ENCODE data around the gene EDEM2.
A peak's percentile ranks its signal among the peaks of the same experiment; 100 is the strongest.
"Not testable (repeated sequence)": the region's sequence is repeated elsewhere in the genome, so short reads cannot be mapped to it uniquely, and the experiment has no call there.

EDEM2 gene, protein sequence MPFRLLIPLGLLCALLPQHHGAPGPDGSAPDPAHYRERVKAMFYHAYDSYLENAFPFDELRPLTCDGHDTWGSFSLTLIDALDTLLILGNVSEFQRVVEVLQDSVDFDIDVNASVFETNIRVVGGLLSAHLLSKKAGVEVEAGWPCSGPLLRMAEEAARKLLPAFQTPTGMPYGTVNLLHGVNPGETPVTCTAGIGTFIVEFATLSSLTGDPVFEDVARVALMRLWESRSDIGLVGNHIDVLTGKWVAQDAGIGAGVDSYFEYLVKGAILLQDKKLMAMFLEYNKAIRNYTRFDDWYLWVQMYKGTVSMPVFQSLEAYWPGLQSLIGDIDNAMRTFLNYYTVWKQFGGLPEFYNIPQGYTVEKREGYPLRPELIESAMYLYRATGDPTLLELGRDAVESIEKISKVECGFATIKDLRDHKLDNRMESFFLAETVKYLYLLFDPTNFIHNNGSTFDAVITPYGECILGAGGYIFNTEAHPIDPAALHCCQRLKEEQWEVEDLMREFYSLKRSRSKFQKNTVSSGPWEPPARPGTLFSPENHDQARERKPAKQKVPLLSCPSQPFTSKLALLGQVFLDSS

GRCh38 chr20:35146920-35147574, at the start of gene EDEM2:
Gene EDEM2 (minus strand): TSS chr20:35147336. CDS start chr20:35147258, 78 bp downstream.
- peak; percentile 87 to 90 for DNase-seq (ENCODE audit: low read depth in 2 of 2)

DNA sequence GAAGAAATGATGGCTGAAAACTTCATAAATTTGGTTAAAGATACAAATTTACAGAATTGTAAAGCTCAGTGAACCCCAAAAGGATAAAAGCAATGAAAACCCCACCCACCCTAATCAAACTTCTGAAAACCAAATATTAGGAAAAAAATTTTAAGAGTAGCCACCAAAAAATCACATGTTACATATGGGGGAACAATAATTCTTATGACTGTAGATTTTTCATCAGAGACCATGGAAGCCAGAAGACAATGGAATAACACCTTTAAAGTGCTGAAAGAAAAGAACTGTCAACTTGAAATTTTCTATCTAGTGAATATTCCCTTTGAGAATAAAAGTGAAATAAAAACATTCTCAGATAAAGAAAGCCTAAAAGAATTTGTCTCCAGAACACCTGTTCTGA, 49.2 kb upstream of the EDEM2 start:
- DNase-seq (ENCODE audit: low read depth in 2 of 2), result no peak

- not testable (repeated sequence) for DNase-seq (ENCODE audit: low read depth in 2 of 2)
These were observed 46.1 kb upstream of the EDEM2 start for GRCh38 chr20:35193031-35193791.

- no peak for DNase-seq (ENCODE audit: low read depth in 2 of 2)
These were observed 45.2 kb upstream of the EDEM2 start for GRCh38 chr20:35192118-35192872.

- DNase-seq (ENCODE audit: low read depth in 2 of 2), result no peak
These were observed 44.4 kb upstream of the EDEM2 start for GRCh38 chr20:35191419-35192117.

DNA sequence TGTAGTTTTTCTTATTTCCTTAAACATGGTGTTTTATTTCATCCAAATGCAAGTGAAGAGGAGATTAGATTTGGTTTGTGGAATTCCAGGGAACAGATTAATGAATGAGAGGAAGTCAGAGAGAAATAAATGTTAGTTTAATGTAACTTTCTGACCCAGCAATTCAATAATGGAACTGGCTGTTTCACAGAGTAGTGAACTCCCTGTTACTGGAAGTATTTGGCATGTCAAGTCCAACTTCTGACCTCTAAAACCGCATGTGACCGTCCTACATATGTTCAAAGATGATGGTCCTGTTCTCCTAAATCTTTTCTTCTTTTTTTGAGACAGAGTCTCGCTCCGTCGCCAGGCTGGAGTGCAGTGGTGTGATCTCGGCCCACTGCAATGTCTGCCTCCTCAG, 43.4 kb upstream of the EDEM2 start:
- no peak for DNase-seq (ENCODE audit: low read depth in 2 of 2)

DNA sequence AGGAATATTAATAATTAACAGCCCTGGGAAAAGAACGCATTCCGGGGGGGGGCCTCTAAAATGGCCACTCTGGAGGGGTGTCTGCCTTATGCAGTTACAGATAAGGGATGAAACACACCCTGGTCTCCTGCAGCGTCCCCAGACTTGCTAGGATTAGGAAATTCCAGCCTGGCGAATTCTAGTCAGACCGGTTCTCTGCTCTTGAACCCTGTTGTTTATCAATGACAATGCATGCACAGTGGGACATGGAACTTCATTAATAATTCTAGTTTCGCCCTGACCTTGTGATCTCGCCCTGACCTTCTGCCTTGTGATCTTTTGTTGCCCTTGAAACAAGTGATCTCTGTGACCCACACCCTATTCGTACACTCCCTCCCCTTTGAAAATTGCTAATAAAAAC, 42.1 kb upstream of the EDEM2 start:
- not testable (repeated sequence) for DNase-seq (ENCODE audit: low read depth in 2 of 2)

- DNase-seq (ENCODE audit: low read depth in 2 of 2), result no peak
These were observed 40.6 kb upstream of the EDEM2 start for GRCh38 chr20:35187584-35188190.

GRCh38 chr20:35186691-35187289, 39.7 kb upstream of the EDEM2 start:
- DNase-seq (ENCODE audit: low read depth in 2 of 2), result not testable (repeated sequence)

DNA sequence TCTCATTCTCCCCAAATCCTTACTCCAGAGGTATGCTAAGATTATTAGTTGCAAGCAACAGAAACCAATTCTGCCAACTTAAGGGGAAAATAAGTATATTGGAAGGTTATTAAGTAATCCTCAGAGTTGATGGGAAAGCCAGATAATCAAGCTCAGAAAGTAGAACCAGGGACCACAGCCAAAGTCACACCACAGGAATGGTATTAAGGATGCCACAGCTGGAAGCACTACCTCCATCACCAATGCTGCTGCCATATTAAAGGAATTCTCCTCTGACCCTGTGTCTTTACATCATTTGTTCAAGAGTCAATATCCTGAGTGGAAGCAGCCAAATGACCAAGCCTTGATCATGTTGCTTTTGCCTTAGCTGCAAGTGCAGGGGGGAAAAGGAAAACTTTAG, 34.6 kb upstream of the EDEM2 start:
- no peak for DNase-seq (ENCODE audit: low read depth in 2 of 2)

DNA sequence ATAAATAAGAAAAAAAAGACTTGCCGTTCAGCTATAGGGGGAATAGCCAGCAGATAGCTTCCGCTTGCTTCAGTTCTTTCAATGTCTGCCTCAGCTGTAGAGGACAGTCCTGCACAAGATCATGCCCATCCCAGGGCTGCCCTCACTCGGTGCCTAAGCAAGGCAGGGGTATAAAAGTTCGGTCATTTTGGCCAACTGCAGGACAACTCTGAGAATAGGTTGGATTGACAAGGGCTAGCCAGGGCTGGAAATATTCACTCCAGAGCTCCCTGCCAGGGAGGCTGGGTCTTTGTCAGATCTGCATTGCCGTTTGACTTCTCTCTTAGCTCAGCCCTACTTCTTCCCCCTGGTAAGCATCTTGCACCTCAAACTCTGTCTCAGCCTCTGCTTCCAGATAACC, 33.1 kb upstream of the EDEM2 start:
- DNase-seq (ENCODE audit: low read depth in 2 of 2), result no peak

GRCh38 chr20:35179292-35180212, 32.4 kb upstream of the EDEM2 start:
- no peak for DNase-seq (ENCODE audit: low read depth in 2 of 2)

DNA sequence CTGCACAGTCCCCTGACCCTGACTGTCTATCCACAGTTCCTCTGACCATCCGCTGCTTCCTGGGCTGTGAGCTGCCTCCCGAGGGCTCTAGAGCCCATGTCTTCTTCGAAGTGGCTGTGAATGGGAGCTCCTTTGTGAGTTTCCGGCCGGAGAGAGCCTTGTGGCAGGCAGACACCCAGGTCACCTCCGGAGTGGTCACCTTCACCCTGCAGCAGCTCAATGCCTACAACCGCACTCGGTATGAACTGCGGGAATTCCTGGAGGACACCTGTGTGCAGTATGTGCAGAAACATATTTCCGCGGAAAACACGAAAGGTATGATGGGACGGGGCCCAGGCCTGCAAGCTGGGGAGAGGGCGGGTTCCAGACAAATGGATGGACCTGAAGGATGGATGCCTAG, 29.0 kb upstream of the EDEM2 start:
- no peak for DNase-seq (ENCODE audit: low read depth in 2 of 2)

DNA sequence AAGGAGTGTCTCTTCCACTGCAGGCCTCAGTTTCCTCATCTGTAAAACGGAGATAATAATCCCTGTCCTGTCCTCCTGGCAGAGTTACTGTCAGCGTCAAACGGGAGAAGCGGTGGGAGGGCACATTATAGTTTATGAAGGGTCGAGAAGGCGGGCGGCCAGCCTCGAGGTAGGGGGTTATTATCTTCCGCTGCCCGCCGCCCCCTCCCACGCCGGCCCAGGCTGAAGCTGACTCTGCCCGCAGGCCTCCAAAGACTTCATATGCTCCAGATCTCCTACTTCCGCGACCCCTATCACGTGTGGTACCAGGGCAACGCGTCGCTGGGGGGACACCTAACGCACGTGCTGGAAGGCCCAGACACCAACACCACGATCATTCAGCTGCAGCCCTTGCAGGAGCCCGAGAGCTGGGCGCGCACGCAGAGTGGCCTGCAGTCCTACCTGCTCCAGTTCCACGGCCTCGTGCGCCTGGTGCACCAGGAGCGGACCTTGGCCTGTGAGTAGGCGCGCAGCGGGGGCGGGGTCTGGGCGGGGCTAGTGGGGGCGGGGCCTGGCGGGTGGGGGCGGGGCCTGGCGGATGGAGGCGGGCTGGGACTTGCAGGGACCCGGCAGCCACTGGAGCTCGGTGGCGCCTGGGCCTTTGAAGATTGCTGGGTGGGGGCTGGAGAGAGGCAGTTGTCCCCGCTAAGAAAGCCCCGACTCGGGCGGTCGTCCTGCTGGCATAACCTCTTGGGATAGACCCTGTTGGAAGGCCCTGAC, 27.5 kb upstream of the EDEM2 start:
- DNase-seq (ENCODE audit: low read depth in 2 of 2), result no peak

DNA sequence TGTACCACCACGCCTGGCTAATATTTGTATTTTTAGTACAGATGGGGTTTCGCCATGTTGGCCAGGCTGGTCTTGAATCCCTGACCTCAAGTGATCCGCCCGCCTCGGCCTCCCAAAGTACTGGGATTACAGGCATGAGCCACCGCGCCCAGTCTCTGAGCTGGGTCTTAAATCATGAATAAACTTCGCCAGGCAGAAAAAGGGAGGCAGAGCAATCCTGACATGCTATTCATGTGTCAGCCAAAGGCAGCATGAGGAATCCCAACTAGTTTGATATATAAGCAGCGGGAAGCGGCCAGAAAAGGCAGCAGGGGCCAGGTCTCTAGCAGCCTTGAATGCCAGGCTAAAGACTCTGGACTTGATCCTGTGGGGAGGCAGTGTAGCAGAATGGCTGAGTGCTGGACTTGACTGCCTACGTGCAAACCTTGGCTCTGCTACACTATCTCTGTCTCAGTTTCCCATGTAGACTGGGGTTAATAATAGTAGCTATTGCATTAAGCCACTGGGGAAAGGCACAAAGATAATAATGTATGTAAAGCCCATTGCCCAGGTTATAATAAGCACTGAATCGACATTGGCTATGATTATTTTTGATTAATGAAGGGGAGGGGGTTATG, 26.5 kb upstream of the EDEM2 start:
- DNase-seq (ENCODE audit: low read depth in 2 of 2), result no peak

DNA sequence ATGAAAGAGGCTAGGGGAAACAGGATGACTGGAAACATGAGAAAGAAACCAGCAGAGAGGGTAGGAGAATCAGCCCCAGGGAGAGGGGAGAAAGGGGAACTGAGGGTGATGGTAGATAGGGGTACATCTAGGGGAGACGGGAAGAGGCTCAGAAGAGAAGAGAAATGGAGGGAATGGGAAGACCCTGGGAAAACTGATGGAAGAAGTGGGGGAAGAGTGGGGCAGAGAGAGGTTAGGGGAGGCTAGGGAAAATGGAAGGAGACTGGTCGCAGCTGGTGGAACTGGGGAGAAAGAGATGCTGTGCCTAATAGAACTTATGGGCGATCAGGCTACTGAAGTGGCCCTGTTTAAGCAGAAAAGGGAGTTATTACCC, 25.3 kb upstream of the EDEM2 start:
- no peak for DNase-seq (ENCODE audit: low read depth in 2 of 2)

DNA sequence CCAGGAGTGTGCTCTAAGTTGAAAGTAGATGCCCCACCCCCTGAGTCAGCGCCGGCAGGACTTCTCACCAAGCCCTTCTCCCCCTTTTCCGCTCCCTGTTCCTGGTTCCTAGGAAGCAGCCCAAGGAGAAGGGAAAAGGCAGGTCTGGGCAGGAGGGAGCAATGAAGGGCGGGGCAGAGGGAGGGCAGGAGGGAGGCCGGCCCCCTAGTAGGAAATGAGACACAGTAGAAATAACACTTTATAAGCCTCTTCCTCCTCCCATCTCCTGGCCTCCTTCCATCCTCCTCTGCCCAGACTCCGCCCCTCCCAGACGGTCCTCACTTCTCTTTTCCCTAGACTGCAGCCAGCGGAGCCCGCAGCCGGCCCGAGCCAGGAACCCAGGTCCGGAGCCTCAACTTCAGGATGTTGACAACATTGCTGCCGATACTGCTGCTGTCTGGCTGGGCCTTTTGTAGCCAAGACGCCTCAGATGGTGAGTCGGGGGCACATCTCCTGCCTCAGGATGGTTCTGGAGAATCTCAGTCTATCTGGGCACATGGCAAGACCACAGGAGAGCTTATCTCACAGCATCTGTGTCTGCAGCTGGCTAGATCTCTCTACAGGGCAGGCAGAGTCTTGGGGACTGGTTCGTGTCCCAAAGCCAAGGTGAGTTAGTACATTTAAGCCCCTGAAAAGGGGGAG, 24.8 kb upstream of the EDEM2 start, which contains the start of gene PROCR:
Gene PROCR, plus strand, starts transcription at position 320 of the 681 bp plus-strand sequence. Its CDS starts 83 bp downstream, at position 403.
- DNase-seq (ENCODE audit: low read depth in 2 of 2), result no peak

Data from stimulated activated CD4-positive, alpha-beta T cell treated with anti-CD3 and anti-CD28 coated beads, Interleukin-15, amount 100 ng/mL, for 48 hours (primary cell).